C4-2B (cell line): Measurements from ENCODE around the gene PITPNC1.

ENCODE experiments used
- ZFX ChIP-seq: fragments of 450-650 bp; IDR thresholded peaks from 2 replicates; pipeline ENCODE4 v1.6.1; 2017
- TF ChIP-seq, protein P1 (sequence below): fragments of 450-650 bp; conservative IDR thresholded peaks from 2 replicates; pipeline ENCODE4 v1.5.1; 2017; ENCODE audit warnings: mild to moderate bottlenecking

- TF ChIP-seq, protein P1, sequence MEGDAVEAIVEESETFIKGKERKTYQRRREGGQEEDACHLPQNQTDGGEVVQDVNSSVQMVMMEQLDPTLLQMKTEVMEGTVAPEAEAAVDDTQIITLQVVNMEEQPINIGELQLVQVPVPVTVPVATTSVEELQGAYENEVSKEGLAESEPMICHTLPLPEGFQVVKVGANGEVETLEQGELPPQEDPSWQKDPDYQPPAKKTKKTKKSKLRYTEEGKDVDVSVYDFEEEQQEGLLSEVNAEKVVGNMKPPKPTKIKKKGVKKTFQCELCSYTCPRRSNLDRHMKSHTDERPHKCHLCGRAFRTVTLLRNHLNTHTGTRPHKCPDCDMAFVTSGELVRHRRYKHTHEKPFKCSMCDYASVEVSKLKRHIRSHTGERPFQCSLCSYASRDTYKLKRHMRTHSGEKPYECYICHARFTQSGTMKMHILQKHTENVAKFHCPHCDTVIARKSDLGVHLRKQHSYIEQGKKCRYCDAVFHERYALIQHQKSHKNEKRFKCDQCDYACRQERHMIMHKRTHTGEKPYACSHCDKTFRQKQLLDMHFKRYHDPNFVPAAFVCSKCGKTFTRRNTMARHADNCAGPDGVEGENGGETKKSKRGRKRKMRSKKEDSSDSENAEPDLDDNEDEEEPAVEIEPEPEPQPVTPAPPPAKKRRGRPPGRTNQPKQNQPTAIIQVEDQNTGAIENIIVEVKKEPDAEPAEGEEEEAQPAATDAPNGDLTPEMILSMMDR: no peak
- TF ChIP-seq ZFX: no peak
These were observed 44.8 kb downstream of the PITPNC1 start for GRCh38 chr17:67421869-67422273.
